NCI-H2029 treated with DMSO at 0.1 percent for 48 hours (cell line): Measurements from ENCODE around the gene GAL3ST3.
"Not testable (repeated sequence)": the region's sequence is repeated elsewhere in the genome, so short reads cannot be mapped to it uniquely, and the experiment has no call there.

Experiments used
- DNase-seq: peaks from one replicate; lab custom pipeline; 2025; lab: John Stamatoyannopoulos, UW

GAL3ST3 gene

DNA sequence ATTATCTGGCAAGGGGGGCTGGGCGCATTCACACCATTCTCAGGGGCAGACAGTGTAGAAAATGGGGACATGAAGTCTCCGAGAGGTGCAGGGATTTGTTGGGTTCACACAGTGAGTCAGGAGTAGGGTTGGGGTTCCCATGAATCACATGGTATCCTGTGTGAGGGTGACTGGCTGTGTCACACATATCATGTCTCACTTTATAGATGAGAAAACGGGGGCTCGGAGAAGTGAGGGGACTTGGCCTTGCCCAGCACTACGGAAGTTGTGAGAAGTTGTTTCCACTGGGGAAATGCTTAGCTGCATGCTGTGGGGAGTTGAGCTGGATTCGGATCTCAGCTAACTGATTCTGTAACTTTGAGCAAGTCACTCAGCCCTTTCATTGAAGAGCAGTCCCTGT, 4.2 kb downstream of the GAL3ST3 start:
- no peak for DNase-seq

DNA sequence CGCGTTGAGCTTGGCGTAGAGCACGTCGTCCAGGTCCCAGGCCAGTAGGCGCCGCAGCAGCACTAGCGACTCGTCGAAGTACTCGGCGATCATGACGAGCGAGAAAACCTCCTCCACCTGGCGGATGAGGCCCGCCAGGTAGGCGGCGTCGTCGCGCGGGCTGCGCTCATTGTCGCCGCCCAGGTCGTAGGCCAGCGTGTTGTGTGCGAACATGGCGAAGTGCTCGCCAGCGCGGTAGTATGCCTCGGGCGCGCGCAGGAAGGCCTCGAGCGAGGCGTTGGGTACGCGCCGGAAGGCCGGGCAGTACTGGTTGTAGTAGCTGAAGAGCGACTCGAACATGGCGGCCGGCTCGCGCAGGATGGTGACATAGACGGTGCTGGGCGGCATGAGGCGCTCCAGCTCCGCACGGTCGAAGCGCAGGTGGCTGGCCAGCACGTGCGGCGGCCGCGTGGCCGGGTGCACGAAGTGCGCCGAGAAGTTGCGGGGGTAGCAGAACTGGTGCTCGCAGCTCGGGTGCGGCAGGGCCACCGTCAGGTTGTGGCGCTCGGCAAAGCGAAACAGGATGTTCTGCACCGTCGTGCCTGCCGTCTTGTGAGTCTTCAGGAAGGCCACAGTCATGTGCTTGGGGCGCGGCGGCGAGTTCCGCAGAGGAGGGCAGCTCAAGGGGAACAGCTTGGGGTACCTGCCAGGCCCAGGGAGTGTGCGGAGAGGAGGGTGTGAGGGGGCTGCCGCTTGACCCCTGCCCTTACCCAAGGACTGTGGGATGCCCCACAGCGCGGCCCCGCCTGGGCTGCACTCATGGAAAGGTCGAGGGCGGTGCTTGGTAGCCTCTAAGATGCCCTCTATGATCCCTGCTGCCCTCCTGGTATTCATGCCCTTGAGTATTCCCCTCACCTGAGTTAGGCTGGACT, 5.7 kb downstream of the GAL3ST3 start:
- DNase-seq = no peak

DNA sequence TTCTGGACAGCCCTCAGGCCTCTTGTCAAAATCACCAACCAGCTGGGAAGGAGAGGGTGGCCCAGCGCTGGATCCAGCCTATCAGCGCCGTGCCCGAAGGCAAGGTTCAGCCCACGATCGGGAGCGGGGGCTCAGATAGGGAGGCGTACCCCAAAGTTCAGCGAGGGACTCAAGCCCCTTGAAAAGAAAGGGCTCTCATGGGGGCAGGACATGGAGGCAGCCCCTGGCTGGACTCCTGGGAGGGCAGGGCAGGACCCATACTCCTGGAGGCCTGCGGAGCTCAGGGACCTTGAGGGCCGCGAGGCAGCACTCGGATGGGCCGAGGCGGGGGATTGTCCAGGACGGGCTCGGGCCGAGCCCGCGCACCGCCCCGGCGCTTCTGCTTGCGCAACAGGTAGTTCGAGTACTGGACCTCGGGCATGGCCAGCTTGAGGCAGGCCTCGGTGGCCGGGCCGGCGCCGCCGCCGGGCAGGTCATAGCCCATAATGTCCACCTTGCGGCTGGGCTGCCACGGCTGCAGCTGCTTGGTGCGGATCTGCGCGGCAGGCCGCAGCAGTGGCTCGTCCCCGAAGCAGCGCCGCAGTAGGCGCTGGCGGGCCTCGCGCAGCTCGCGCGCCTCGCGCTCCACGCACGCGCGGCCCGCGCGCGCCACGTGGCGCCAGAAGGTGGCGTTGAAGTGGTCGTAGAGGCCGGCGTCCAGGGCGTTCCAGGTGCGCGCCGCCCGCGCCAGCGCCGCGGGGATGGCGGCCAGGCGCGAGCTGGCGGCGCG, 6.5 kb downstream of the GAL3ST3 start:
- DNase-seq = no peak

DNA sequence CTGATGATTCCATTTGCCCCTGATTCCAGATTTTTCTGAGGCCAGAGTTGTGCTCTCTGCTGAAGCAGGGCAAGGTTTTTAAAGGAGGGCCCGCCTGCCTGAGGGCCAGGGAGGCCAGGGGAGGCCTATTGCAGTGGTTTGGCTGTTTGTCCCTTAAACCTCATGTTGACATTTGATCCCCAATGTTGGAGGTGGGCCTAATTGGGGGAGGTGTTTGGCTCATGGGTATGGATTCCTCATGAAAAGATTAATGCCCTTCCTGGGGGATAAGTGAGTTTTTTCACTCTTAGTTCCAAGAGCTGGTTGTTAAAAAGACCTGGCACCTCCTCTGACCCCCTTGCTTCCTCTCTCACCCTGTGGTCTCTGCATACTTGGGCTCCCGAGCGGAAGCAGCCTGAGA, 9.2 kb downstream of the GAL3ST3 start:
- no peak for DNase-seq

DNA sequence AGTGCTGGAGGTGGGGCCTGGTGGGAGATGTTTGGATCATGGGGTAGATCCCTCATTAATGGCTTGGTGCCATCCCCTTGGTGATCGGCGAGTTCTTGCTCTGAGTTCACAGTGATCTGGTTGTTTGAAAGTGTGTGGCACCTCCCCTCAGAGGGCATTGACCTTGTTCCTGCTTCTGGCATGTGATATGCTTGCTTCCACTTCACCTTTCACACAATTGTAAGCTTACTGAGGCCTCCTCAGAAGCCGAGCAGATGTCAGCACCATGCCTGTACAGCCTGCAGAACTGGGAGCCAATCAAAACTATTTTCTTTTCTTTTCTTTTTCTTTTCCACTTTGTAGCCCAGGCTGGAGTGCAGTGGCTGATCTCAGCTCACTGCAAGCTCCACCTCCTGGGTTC, 11.6 kb downstream of the GAL3ST3 start:
- DNase-seq = no peak

DNA sequence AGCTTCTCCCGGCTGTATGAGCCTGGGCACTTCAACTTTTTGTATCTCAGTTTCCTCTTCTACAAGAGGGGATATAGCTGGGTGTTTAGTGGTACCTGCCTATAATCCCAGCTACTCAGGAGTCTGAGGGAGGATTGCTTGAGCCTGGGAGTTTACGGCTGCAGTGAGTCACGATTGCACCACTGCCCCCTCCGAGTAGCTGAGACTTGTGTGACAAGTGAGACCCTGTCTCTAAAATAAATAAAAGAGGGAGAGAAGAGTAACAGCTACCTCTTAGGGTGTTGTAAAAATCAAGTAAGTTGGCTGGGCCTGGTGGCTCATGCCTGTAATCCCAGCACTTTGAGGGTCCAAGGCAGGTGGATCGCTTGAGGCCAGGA, 12.6 kb downstream of the GAL3ST3 start:
- DNase-seq = no peak

DNA sequence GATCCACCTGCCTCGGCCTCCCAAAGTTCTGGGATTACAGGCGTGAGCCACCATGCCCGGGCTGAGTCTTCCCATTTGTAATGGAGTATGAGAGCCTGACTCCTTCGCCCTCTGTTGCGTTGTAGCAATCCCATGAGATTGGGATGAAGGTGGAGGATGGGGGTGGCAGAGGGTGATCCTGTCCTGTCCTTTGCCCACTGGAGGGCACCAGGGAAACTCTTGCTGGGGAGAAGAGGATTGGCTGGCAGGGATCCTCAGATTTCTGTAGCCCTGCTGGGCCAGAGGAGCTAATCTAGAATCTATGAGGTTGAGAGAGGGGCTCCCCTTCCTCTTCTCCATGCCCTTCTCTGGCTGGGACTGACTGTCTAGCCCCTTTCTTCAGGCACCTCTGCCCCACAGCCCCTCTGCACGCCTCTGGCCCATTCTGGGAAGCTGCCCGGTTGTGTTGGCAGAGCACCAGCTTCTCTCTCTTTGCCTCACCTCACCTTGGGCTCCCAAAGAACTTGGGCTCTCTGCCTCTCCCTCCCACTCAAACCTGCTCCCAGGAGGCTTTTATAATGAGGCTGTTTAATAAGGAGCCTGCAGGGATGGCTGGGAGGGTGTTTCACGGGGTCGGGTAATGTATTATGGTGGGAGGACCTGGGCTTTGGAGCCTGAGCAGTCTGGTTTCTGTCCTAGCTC, 13.2 kb downstream of the GAL3ST3 start:
- no peak for DNase-seq

DNA sequence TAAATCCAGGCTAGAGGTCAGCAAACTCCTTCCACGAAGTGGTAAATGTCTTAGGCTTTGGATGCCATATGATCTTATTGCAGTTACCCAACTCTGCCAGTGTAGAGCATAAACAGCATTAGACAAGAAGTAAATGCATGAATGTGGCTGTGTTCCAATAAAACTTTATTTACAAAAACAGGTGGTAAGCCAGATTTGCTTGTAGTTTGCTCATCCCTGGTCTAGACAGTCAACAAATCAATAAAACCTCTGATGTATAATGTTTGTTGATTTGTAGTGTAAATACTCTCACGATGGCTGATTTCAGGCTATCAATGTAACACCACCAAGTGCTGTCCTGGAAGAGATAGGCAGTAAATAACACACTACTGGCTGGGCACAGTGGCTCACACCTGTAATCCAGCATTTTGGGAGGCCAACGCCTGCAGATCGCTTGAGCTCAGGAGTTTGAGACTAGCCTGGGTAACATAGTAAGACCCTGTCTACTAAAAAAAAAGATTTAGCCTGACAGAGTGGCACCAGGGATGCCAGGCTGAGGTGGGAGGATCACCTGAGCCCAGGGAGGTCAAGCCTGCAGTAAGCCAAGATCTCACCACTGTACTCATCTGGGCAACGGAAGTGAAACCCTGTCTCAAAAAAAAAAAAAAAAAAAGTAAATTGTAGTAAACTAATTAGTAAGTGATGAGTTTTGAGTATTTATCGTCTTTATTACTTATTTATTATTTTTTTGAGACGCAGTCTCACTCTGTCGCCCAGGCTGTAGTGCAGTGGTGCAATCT, 15.8 kb downstream of the GAL3ST3 start:
- DNase-seq = no peak

DNA sequence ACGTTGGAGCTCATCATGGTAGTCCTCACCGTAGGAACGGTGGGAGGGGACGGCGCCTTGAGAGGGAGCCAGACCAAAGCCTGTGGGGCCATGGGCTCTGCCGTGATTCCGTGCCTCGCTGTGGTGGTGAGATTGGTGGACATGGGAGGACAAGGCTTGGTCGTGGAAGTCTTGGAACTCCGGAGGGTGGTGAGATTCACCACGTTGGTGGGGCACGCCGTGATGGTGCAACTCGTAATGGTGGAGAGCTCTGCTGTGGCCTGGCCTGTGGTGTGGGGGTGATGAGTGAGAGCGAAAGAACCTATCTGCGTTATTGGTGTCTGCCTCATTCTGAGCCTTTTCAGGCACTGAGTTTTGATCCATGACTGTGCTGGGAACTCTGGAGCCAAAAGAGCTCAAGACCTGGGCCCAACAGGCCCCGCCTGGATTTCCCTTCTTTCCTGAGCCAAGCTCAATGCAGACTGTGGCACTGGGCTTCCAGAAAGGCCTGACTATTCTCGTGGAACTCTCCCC, 22.9 kb downstream of the GAL3ST3 start, which contains the start of gene CATSPER1:
Gene CATSPER1 (minus strand): TSS at position 463 of the 513 bp plus-strand sequence. CDS start 100 bp downstream, at position 363.
- no peak for DNase-seq

DNA sequence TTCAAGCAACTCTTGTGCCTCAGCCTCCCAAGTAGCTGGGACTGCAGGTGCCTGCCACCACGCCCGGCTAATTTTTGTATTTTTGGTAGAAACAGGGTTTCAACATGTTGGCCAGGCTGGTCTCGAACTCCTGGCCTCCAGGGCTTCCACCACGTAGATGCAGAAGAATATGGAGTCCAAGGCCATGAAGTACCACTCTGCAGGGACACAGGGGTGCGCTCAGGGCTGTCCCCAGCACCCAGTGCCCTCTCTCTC, 25.8 kb downstream of the GAL3ST3 start:
- DNase-seq = not testable (repeated sequence)

DNA sequence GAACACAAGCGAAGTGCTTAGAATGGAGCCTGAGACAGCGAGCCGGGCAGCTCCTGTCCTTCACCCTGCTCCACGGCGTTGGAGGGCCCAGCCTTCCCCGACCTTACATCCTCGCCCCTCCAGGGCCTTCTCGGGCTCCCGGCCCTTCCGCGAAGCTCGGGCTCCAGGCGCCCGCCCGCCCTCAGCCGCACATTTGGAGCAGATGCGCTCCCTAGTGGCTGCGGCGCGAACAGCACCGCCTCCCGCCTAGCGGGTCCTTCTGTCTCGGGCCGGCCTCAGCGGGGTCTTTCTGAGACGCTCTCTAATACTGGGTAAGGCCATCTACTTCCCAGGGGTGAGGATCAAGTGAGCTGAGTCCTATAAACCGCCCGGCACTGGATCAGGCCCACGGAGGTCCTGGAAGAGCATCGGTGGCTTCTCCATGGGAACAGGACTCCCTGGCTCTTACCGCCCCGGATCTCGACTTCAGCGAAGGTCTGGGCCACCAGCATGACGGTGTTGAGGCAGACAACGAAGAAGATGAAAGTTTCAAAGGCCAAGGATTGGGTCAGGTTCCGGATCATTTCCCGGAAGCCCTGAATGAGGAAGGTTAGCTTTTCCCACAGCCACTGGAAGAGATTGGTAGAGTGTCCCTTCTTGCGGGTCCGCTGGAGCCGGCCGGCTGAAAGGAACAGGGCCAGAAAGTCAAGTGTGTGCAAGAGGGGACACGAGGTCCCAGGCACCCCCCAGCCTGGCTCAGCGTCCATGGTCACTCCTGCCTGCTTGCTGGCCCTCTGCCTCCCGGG, 26.4 kb downstream of the GAL3ST3 start:
- peak; percentile 26 for DNase-seq

DNA sequence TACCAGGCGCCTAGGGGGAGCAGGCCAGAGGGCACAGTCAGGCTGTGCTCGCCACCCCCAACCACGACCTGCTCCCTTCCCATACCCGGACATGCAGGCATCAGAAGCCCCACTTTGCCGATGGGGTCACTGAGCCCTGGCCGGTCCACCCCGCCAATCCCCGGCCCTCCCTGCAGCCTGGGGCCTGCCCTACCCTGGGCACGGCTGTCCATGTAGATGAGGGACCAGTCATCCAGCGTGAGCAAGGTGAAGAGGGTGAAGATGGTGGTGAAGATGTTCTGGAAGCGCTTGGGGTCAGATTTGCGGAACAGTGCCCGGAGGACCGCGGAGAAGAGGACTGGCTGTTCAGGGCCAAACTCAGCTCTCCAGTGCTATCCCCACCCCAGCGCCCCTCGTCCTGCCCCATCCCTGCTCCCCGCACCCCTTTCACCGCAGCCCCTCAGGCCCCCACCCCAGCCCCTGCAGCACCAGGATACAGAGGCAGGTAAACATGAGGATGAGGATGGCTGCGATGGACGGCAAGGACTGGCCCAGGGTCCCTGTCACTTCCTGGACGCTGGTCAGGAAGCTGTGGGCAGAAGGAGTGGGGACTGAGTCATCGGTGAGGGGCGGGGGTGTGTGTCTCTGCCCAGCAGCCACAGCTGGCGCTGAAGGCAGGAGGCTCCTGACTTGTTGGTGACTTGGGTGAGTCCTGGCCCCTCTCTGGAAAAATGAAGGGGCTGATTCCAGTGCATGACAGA, 28.2 kb downstream of the GAL3ST3 start:
- DNase-seq = no peak

DNA sequence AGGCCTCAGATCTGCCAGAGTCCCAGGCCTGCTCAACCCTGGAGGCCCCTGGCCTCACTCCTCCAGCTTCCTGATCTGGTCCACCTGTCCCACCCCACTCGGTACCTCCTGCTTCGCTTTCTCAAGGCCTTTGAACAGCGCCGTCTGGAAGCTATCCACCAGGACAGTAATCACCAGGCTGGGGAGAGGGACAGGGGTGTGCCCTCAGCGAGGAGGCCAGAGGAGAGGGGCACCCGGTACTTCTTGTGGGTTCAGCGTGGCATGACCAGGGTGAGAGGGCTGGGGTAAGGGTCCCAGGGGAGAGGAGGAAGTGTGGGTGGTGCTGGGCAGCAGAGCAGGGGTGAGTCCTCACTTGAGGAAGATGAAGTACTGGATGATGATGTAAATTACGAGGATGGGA, 28.7 kb downstream of the GAL3ST3 start:
- DNase-seq = no peak

DNA sequence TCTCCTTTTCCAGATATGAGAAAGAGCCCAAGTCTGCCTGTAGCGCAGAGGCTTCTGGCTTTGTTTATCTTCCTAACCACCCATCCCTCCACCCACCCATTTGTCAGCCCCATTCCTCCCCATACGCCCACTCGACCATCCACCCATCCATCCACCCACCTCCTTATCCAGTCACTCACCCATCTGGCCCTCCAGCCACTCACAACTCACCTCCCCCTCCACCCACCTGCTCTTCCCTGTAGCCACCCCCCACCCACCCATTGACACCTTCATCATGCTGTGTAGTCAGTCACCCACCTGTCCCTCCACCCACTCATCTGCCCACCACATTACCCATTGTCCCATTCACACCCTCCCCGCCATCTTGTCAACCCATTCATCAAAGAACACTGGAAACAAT, 31.6 kb downstream of the GAL3ST3 start:
- no peak for DNase-seq

DNA sequence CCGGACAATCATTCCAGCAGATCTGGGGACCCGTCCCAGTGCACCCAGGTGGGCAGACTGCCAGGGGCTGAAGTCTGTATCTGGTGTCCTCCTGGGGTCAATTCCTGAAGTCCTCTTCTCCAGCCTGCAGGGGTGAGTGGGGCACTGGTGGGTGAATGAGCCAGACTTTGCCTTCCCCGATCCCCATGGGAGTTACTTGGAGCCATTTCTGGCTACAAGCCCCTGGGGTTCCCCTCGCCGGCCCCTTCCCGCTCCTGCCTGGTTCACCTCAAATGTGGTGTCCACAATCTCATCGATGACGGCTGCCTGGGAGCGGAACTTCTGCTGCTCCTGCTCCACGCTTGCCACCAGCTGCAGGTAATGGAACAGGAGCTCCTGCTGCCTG, 32.2 kb downstream of the GAL3ST3 start:
- DNase-seq = no peak

DNA sequence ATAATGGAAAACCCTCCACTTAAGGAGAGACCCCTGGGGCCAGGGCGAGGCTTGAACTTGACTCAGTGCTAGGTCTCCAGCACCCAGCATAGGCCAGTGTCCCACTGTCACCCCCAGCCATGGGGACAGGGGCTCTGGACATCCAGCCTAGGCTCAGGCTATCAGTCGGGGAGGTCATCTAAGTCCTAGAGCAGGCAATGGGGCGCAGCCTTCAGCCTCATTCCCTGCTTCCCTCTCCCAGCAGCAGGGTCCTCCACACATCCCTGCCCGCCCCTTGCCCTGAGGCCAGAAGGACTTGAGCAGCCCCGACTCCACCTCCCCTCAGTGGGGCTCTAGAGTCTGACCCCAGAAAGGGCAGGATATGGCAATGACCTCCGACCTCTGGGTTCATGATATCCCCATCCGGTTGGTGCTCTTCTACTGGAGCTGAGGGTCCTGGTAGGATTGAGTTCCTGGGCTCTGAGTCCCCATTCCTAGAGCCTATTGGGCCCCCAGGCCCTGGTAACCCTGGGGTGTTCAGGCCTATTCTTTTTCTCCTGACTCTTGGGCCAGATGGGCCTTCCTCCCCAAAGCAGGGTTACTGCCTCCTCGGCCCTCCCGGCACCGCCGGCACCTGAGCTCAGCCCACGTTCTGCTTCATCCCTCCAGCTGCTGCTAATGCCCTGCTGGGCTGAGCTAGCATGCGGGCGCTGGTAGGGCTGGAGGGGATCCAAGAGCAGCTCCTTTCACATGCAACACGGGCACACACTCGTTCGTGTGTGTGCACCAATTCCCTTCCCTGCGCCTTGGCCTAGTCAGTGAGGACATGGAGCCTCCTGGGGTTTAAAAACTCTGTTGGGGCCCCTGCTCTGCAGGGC, 32.8 kb downstream of the GAL3ST3 start:
- no peak for DNase-seq

DNA sequence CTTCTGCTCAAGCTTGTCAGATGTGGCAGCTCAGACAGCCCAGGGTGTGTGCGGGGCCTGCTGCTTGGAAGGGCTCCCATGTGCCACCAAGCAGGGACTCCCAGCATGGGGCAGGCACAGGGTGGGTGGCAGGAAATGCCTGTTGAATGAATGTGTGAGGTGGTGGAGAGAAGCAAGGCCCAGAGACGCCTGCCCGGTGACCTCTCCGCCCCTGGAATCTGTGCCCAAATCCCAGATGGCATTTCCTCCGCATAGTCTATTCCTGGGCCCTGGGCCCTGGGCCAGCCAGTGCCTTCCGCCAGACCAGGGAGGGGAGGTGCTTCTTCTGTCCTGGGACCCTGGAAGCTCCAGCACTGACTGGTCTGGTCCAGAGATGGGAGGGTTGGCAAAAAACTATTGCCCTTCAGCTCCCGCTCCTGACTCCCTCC, 33.5 kb downstream of the GAL3ST3 start:
- DNase-seq = no peak

DNA sequence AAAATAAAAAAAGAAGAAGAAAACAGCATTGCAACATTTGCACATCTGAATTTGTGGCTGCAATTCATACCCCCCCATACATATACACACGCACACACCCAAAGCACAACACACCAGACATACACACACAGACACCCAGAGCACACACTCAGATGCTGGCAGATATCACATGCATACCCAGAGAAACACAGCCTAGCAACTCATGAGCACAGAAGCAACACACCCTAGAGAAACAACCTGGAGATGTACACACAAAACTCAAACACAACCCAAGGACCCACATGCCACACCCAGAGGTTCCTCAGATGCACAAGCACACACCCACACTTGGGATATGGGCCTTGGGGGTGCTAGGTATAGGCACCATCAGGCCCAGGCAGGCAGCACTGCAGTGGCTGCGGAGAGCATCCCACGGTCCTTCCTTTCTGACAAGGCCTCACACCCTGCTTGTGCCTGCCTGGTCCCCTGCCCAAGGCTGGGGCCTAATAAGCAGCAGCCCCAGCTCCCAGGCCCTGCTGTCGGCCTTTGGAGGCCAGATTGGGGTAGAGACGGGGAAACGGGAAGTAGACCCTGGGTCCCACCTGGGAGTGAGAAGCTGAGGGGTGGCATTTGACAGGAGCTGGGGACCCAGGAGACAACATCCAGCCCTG, 34.0 kb downstream of the GAL3ST3 start:
- DNase-seq = no peak

DNA sequence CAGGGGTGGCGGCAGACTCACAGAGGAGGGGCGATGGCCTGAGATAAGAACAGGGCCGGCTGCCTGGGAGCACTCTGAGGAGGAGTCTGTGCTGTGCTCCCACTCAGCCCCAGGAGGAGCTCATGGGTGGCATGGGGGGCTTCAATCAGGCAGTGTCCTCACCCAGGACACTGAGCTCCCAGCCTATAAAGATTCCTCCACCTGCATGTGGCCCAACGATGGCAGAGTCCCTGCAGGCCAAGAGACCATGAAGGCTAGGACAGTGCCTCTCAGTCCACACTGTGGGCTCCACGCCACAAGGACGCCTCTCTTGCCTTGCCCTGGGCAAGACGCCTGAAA, 35.2 kb downstream of the GAL3ST3 start:
- no peak for DNase-seq
